IPS DF 6.9 (cell line): ENCODE measurements around the gene SLTM.

ENCODE experiments used
- DNase-seq: peaks from one replicate; pipeline ENCODE4 v3.0.0-alpha.2; 2013; ENCODE audit warnings: low read depth, low spot score
- H3K27ac ChIP-seq: one replicate; pipeline ENCODE4 v1.5.1; 2013; ENCODE audit warnings: low read length, control low read depth
- H3K27me3 ChIP-seq: 2 replicates; pipeline ENCODE4 v1.6.1; 2013; ENCODE audit warnings: mild to moderate bottlenecking, low read length; ENCODE audit not compliant: control insufficient read depth, insufficient read depth
- H3K36me3 ChIP-seq: 2 replicates; pipeline ENCODE4 v1.6.1; 2013; ENCODE audit warnings: low read length; ENCODE audit not compliant: control insufficient read depth, insufficient read depth
- H3K4me1 ChIP-seq: 2 replicates; pipeline ENCODE4 v1.6.1; 2013; ENCODE audit warnings: low read length; ENCODE audit not compliant: control insufficient read depth, insufficient read depth
- H3K4me3 ChIP-seq: 2 replicates; pipeline ENCODE4 v1.5.1; 2013; ENCODE audit warnings: mild to moderate bottlenecking, low read length
- H3K9me3 ChIP-seq: 2 replicates; pipeline ENCODE4 v1.6.1; 2013; ENCODE audit warnings: low read length, inconsistent platforms; ENCODE audit not compliant: control insufficient read depth, insufficient read depth
- WGBS: extraction: QIAGEN DNeasy Blood & Tissue Kit; methylation state at CpG from one replicate; pipeline ENCODE4 v1.1.7; 2013; ENCODE audit warnings: mixed read lengths, missing lambda C conversion rate; ENCODE audit not compliant: insufficient read length, insufficient coverage; 5-methylcytosine and 5-hydroxymethylcytosine counted together

Gene SLTM

GRCh38 chr15:58933281-58934113 lies at the start of gene SLTM:
SLTM (minus strand) TSS chr15:58933679; CDS start chr15:58933565, 114 bp downstream.
- H3K9me3 ChIP-seq = no peaks in the 10 kb centered on the region
- no peaks in the 10 kb centered on the region; the same call in 1 of the 2 replicates for H3K36me3 ChIP-seq

DNA sequence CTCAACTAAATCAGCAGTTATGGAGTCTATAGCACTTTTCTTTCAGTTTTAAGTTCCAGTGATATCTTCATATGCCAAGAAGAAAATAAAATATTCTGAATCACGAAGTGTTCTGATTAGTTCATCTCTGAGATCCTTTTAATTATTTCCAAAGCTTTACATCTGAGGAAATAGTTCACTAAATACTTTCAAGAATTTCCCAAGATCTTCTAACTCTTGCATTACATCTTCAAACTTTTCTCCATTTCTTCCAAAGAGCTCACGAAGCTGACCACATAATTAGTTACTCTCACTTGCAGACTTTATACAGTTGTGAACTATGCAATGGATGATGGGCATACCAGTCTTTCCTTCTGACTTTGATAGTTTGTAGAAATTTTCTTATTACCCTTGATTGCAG lies 49.8 kb upstream of the SLTM start:
- H3K4me3 ChIP-seq = no peak overlapping the region

More at GRCh38 chr15:58933281-58934113, at the start of gene SLTM:
- no peaks in the 10 kb centered on the region for H3K27me3 ChIP-seq
- DNase-seq = peak; percentile 86
- WGBS = no CpG with 5 or more reads among the region's 101 CpGs
- no peaks in the 10 kb centered on the region for H3K4me1 ChIP-seq
- peak within 1 kb of the TSS; percentile 1 for H3K27ac ChIP-seq
- peak within 1 kb of the TSS; percentile 91 for H3K4me3 ChIP-seq

GRCh38 chr15:58981808-58982475 lies 48.5 kb upstream of the SLTM start:
- no peaks in the 10 kb centered on the region for H3K27me3 ChIP-seq
- no peaks in the 10 kb centered on the region for H3K9me3 ChIP-seq
- no peak for DNase-seq
- no CpG with 5 or more reads among the region's 6 CpGs for WGBS
- H3K27ac ChIP-seq = no peak overlapping the region
- no peaks in the 10 kb centered on the region for H3K4me1 ChIP-seq
- no peaks in the 10 kb centered on the region for H3K36me3 ChIP-seq
- no peak overlapping the region for H3K4me3 ChIP-seq

More for the DNA sequence above, 49.8 kb upstream of the SLTM start:
- Histone ChIP-seq H3K27me3 (no peaks in the 10 kb centered on the region), H3K36me3 (no peaks in the 10 kb centered on the region), H3K4me1 (no peaks in the 10 kb centered on the region), H3K27ac (no peak overlapping the region), H3K9me3 (no peaks in the 10 kb centered on the region)
- WGBS = no CpG with 5 or more reads among the region's 2 CpGs
- no peak for DNase-seq

DNA sequence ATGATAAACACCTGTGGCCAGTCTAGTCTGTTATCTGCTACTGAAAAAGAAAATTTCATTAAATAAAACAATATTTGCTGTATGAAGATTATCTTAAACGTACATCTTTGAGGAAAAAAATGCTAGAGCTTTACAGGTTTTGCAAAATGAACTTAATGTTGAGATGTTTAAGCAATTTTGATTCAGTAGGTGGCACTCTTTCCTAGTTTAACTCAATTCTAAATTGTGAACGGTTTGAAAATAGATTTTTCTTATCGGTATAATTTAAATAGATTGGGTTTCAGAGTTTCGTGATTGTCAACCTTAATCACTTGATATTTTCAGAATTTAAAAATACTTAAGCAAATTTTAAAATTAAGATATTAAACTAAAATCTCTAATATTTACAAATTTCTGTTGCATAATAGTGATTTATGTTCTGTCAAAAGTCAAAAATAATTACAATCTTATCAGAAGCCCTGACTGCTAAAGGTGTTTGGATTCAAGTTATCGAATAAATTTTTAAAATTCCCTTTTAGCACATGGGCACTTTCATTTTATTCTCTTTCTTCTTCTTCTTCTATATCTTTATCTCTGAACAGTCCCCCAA lies 47.0 kb upstream of the SLTM start:
- no peak for DNase-seq
- Histone ChIP-seq H3K36me3 (no peaks in the 10 kb centered on the region), H3K27me3 (no peaks in the 10 kb centered on the region), H3K9me3 (no peaks in the 10 kb centered on the region), H3K4me3 (no peak overlapping the region), H3K4me1 (no peaks in the 10 kb centered on the region), H3K27ac (no peak overlapping the region)
- WGBS = no CpG with 5 or more reads among the region's 5 CpGs

GRCh38 chr15:58977887-58978286 lies 44.4 kb upstream of the SLTM start:
- Histone ChIP-seq H3K36me3 (no peaks in the 10 kb centered on the region), H3K9me3 (no peaks in the 10 kb centered on the region), H3K4me3 (no peak overlapping the region), H3K27me3 (no peaks in the 10 kb centered on the region), H3K27ac (no peak overlapping the region), H3K4me1 (no peaks in the 10 kb centered on the region)
- no peak for DNase-seq

GRCh38 chr15:58967479-58967878 lies 34.0 kb upstream of the SLTM start:
- H3K27me3 ChIP-seq = no peaks in the 10 kb centered on the region
- no CpG with 5 or more reads among the region's 2 CpGs for WGBS

GRCh38 chr15:58966698-58967097 lies 33.2 kb upstream of the SLTM start:
- Histone ChIP-seq H3K27me3 (no peaks in the 10 kb centered on the region), H3K9me3 (no peaks in the 10 kb centered on the region), H3K27ac (no peak overlapping the region), H3K36me3 (no peaks in the 10 kb centered on the region), H3K4me1 (no peaks in the 10 kb centered on the region), H3K4me3 (no peak overlapping the region)
- DNase-seq = no peak
- no CpG with 5 or more reads among the region's 3 CpGs for WGBS

More at GRCh38 chr15:58967479-58967878, 34.0 kb upstream of the SLTM start:
- no peaks in the 10 kb centered on the region for H3K9me3 ChIP-seq
- DNase-seq = no peak
- no peaks in the 10 kb centered on the region for H3K36me3 ChIP-seq
- no peak overlapping the region for H3K27ac ChIP-seq
- no peak overlapping the region for H3K4me3 ChIP-seq
- no peaks in the 10 kb centered on the region for H3K4me1 ChIP-seq

- DNase-seq = no peak
- H3K36me3 ChIP-seq = no peaks in the 10 kb centered on the region
- no peak overlapping the region for H3K4me3 ChIP-seq
These were observed 29.4 kb upstream of the SLTM start for GRCh38 chr15:58962662-58963565.

DNA sequence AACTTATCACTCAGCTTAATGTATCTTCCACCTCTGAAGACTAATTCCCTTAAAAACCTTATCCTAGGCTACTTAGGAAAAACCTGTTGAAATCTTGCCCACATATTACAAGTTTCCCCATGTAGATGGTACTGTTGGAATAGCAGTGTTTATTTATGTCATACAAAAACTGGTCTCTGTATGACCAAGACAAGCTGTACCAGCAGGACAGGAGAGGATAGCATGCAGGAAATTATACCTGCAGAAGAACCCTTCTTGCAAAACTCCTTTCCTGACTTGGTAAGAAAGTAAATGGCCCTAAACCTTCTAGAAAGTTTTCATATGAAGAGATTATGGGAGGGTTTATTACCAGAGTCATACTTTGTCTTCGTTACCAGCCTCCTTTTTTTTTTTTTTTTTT lies 28.7 kb upstream of the SLTM start:
- no peaks in the 10 kb centered on the region for H3K9me3 ChIP-seq
- no peak overlapping the region for H3K4me3 ChIP-seq
- WGBS = no CpG with 5 or more reads among the region's 1 CpG
- DNase-seq = no peak
- H3K27me3 ChIP-seq = no peaks in the 10 kb centered on the region
- H3K27ac ChIP-seq = no peak overlapping the region
- no peaks in the 10 kb centered on the region for H3K4me1 ChIP-seq
- H3K36me3 ChIP-seq = no peaks in the 10 kb centered on the region

More at GRCh38 chr15:58962662-58963565, 29.4 kb upstream of the SLTM start:
- no peaks in the 10 kb centered on the region for H3K27me3 ChIP-seq
- WGBS = no CpG with 5 or more reads among the region's 8 CpGs
- H3K27ac ChIP-seq = no peak overlapping the region
- H3K4me1 ChIP-seq = no peaks in the 10 kb centered on the region
- H3K9me3 ChIP-seq = no peaks in the 10 kb centered on the region

DNA sequence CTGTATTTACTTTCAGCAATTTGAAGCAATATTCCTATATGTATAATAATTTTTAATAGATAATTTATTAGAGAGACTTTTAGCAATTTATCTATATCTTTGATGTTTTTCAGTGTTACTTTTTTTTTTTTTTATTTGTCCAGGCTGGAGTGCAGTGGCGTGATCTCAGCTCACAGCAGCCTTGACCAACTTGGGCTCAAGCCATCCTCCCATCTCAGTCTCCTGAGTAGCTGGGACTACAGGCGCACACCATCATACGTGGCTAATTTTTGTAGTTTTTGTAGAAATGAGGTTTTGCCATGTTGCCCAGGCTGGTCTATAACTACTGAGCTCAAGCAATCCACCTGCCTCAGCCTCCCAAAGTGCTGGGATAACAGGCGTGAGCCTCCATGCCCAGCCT lies 25.3 kb upstream of the SLTM start:
- Histone ChIP-seq H3K36me3 (no peaks in the 10 kb centered on the region), H3K4me3 (no peak overlapping the region), H3K9me3 (no peaks in the 10 kb centered on the region), H3K4me1 (no peaks in the 10 kb centered on the region), H3K27me3 (no peaks in the 10 kb centered on the region), H3K27ac (no peak overlapping the region)
- no peak for DNase-seq
- no CpG with 5 or more reads among the region's 4 CpGs for WGBS
